Trophoblast cell (in vitro differentiated cells and primary cell): ENCODE results near the gene STRAP.
"Not testable (repeated sequence)": the region's sequence is repeated elsewhere in the genome, so short reads cannot be mapped to it uniquely, and the experiment has no call there.

Source experiments
- DNase-seq, 2 donors: peaks; one replicate each; pipeline ENCODE4 v3.0.0-alpha.2; 2016
- H2AFZ ChIP-seq: 2 replicates; pipeline ENCODE4 v1.6.1; 2013; ENCODE audit warnings: low read length, moderate library complexity, mild to moderate bottlenecking; ENCODE audit not compliant: insufficient read depth, poor library complexity
- H2AK5ac ChIP-seq: 2 replicates; pipeline ENCODE4 v1.6.1; 2013; ENCODE audit warnings: mild to moderate bottlenecking, low read length
- H2BK120ac ChIP-seq: 2 replicates; pipeline ENCODE4 v1.6.1; 2013; ENCODE audit warnings: low read length, mild to moderate bottlenecking, moderate library complexity; ENCODE audit not compliant: insufficient read depth, poor library complexity
- H2BK12ac ChIP-seq: 2 replicates; pipeline ENCODE4 v1.6.1; 2013; ENCODE audit warnings: mild to moderate bottlenecking, low read length, moderate library complexity
- H2BK5ac ChIP-seq: 2 replicates; pipeline ENCODE4 v1.6.1; 2013; ENCODE audit warnings: low read length, low read depth, moderate library complexity, mild to moderate bottlenecking; ENCODE audit not compliant: poor library complexity
- H3K14ac ChIP-seq: 2 replicates; pipeline ENCODE4 v1.6.1; 2013; ENCODE audit warnings: mild to moderate bottlenecking, low read length
- H3K18ac ChIP-seq: 2 replicates; pipeline ENCODE4 v1.6.1; 2013; ENCODE audit warnings: mild to moderate bottlenecking, low read length
- H3K23ac ChIP-seq: 2 replicates; pipeline ENCODE4 v1.6.1; 2013; ENCODE audit warnings: low read length
- H3K27ac ChIP-seq: 2 replicates; pipeline ENCODE4 v1.5.1; 2013; ENCODE audit warnings: low read depth, mild to moderate bottlenecking, inconsistent platforms, low read length, moderate library complexity
- H3K27me3 ChIP-seq: 2 replicates; pipeline ENCODE4 v1.6.1; 2013; ENCODE audit warnings: inconsistent platforms, mild to moderate bottlenecking, low read length, moderate library complexity; ENCODE audit not compliant: insufficient read depth
- H3K36me3 ChIP-seq, 2 experiments: 1 replicate in 1 of 2; 2 replicates in 1 of 2; pipeline ENCODE4 v1.6.1; 2013; ENCODE audit warnings: low read length in 2 of 2, mild to moderate bottlenecking in 2 of 2, moderate library complexity in 1 of 2; ENCODE audit not compliant: insufficient read depth in 2 of 2, control insufficient read depth in 1 of 2
- H3K4ac ChIP-seq: 2 replicates; pipeline ENCODE4 v1.6.1; 2013; ENCODE audit warnings: low read depth, mild to moderate bottlenecking, low read length, moderate library complexity
- H3K4me1 ChIP-seq, 2 experiments: 1 replicate in 1 of 2; 2 replicates in 1 of 2; pipeline ENCODE4 v1.6.1; 2013; ENCODE audit warnings: low read length in 2 of 2, mild to moderate bottlenecking in 2 of 2, moderate library complexity in 1 of 2; ENCODE audit not compliant: insufficient read depth in 2 of 2, control insufficient read depth in 1 of 2
- H3K4me2 ChIP-seq: 2 replicates; pipeline ENCODE4 v1.6.1; 2013; ENCODE audit warnings: inconsistent platforms, mild to moderate bottlenecking, low read length, moderate library complexity
- H3K4me3 ChIP-seq: 2 replicates; pipeline ENCODE4 v1.5.1; 2013; ENCODE audit warnings: mild to moderate bottlenecking, low read depth, low read length, inconsistent platforms
- H3K79me1 ChIP-seq: one replicate; pipeline ENCODE4 v1.6.1; 2013; ENCODE audit warnings: low read length
- H3K79me2 ChIP-seq: 2 replicates; pipeline ENCODE4 v1.6.1; 2013; ENCODE audit warnings: low read length, mild to moderate bottlenecking; ENCODE audit not compliant: control insufficient read depth, insufficient read depth, poor library complexity
- H3K9ac ChIP-seq: 2 replicates; pipeline ENCODE4 v1.6.1; 2013; ENCODE audit warnings: mild to moderate bottlenecking, low read length
- H3K9me3 ChIP-seq: 2 replicates; pipeline ENCODE4 v1.6.1; 2013; ENCODE audit warnings: low read depth, mild to moderate bottlenecking, control low read depth, inconsistent platforms, low read length; ENCODE audit not compliant: insufficient read depth
- H4K12ac ChIP-seq: 2 replicates; pipeline ENCODE4 v1.6.1; 2013; ENCODE audit warnings: low read depth, mild to moderate bottlenecking, low read length, moderate library complexity
- H4K8ac ChIP-seq: 2 replicates; pipeline ENCODE4 v1.6.1; 2013; ENCODE audit warnings: low read depth, mild to moderate bottlenecking, low read length, moderate library complexity
- H4K91ac ChIP-seq: one replicate; pipeline ENCODE4 v1.6.1; 2013; ENCODE audit warnings: low read depth, mild to moderate bottlenecking, low read length, moderate library complexity
- WGBS: extraction: QIAGEN DNeasy Blood & Tissue Kit; methylation state at CpG from one replicate; pipeline ENCODE4 v1.1.7; 2013; ENCODE audit warnings: missing lambda C conversion rate; ENCODE audit not compliant: insufficient read length, insufficient coverage; ENCODE audit errors: extremely low coverage; 5-methylcytosine and 5-hydroxymethylcytosine counted together

The STRAP gene

DNA sequence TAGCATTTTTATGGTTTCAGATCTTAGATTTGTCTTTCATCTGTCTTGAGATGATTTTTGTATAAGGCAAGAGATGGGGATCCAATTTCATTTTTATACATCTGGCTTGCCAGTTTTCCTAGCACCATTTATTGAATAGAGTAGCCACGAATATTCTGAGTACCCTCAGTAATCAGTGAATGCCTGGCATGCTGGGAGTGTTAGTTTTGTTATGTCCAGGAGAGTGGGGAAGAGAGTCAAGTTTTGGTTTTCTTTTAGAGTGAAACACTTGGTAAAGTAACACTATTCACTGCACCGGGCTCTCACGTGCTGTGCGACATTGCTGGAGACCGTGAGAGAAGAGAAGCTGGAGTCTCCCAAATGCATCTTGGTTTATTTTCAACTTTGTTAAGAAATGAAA lies 60.3 kb downstream of the STRAP start:
- H3K9ac ChIP-seq, result no peak overlapping the region
- H2AFZ ChIP-seq, result no peak overlapping the region
- no peak overlapping the region for H3K4ac ChIP-seq
- H3K18ac ChIP-seq, result no peak overlapping the region
- H3K79me2 ChIP-seq, result no peaks in the 10 kb centered on the region
- no peak overlapping the region for H2BK5ac ChIP-seq
- H2BK120ac ChIP-seq, result no peak overlapping the region
- H2BK12ac ChIP-seq, result no peak overlapping the region
- no peak overlapping the region for H3K4me2 ChIP-seq
- no peaks in the 10 kb centered on the region for H3K79me1 ChIP-seq
- no peaks in the 10 kb centered on the region for H3K27me3 ChIP-seq
- no peak overlapping the region for H2AK5ac ChIP-seq
- no peak overlapping the region for H3K23ac ChIP-seq
- no peaks in the 10 kb centered on the region for H3K9me3 ChIP-seq
- no peak overlapping the region for H4K12ac ChIP-seq
- WGBS, result no CpG with 5 or more reads among the region's 5 CpGs
- H3K4me1 ChIP-seq, result peaks cover 0 to 1% of the 10 kb centered on the region in 2 experiments
- no peak overlapping the region for H3K27ac ChIP-seq
- no peak overlapping the region for H4K91ac ChIP-seq
- no peak overlapping the region for H4K8ac ChIP-seq
- H3K36me3 ChIP-seq, result no peaks in the 10 kb centered on the region
- DNase-seq, result no peak
- H3K14ac ChIP-seq, result no peak overlapping the region
- no peak overlapping the region for H3K4me3 ChIP-seq

DNA sequence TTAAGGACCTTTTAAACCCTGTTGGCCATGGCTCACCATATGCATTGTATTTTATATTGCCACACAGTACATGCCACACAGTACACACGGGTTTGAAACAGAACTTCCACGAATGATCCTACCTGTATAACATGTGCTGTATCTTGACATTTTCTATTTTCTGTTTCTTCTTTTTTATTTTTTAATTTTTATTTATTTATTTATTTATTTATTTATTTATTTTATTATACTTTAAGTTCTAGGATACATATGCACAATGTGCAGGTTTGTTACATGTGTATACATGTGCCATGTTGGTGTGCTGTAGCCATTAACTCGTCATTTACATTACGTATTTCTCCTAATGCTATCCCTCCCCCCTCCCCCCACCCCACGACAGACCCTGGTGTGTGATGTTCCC lies 61.3 kb downstream of the STRAP start:
- WGBS, result no CpG with 5 or more reads among the region's 5 CpGs
- not testable (repeated sequence) for H4K8ac ChIP-seq, H3K9ac ChIP-seq, H2BK12ac ChIP-seq, H2AFZ ChIP-seq, H3K4me1 ChIP-seq, H3K4me2 ChIP-seq, H3K79me1 ChIP-seq, H3K4me3 ChIP-seq, H3K9me3 ChIP-seq, H3K14ac ChIP-seq, H3K4ac ChIP-seq, H2AK5ac ChIP-seq, H3K27ac ChIP-seq, H4K91ac ChIP-seq, H3K23ac ChIP-seq, H4K12ac ChIP-seq, H2BK5ac ChIP-seq, H2BK120ac ChIP-seq, H3K79me2 ChIP-seq, H3K18ac ChIP-seq, H3K36me3 ChIP-seq, H3K27me3 ChIP-seq, DNase-seq

DNA sequence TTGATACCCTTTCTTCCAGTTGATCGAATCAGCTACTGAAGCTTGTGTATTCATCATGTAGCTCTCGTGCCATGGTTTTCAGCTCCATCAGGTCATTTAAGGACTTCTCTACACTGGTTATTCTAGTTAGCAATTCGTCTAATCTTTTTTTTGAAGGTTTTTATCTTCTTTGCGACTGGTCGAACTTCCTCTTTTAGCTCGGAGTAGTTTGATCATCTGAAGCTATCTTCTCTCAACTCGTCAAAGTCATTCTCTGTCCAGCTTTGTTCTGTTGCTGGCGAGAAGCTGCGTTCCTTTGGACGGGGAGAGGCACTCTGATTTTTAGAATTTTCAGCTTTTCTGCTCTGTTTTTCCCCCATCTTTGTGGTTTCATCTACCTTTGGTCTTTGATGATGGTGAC lies 66.3 kb downstream of the STRAP start:
- H3K18ac ChIP-seq, H3K4ac ChIP-seq, H4K91ac ChIP-seq, H2BK5ac ChIP-seq, H3K27ac ChIP-seq, DNase-seq, H3K14ac ChIP-seq, H3K4me3 ChIP-seq, H2AK5ac ChIP-seq, H3K9me3 ChIP-seq, H3K79me2 ChIP-seq, H4K12ac ChIP-seq, H3K4me1 ChIP-seq, H4K8ac ChIP-seq, H3K36me3 ChIP-seq, H3K27me3 ChIP-seq, H3K79me1 ChIP-seq, H3K4me2 ChIP-seq, H3K23ac ChIP-seq, H2AFZ ChIP-seq, H2BK12ac ChIP-seq, H3K9ac ChIP-seq, H2BK120ac ChIP-seq: not testable (repeated sequence)
- WGBS, result no CpG with 5 or more reads among the region's 10 CpGs
